CD4-positive, alpha-beta memory T cell (primary cell): ENCODE measurements around the gene CHST10. TPM values are rescaled to one million over a fixed set of nuclear protein-coding genes. Genes with fewer than 3 reads are reported as not detected.
"Not testable (repeated sequence)": the region's sequence is repeated elsewhere in the genome, so short reads cannot be mapped to it uniquely, and the experiment has no call there.

ENCODE experiments used
- CTCF ChIA-PET: fragments of 350-600 bp; sonication (Branson Sonifier 250); formaldehyde crosslinking; loops from one replicate; lab custom pipeline; 2021; ENCODE audit warnings: inconsistent platforms; ENCODE audit not compliant: partially characterized antibody; lab: Charles Lee
- POLR2A ChIA-PET: fragments of 350-600 bp; sonication (Branson Sonifier 250); formaldehyde crosslinking; loops from one replicate; lab custom pipeline; 2021; ENCODE audit not compliant: partially characterized antibody; lab: Charles Lee
- DNase-seq, 5 donors: peaks; one replicate each; pipeline versions ENCODE4 v3.0.0 to v3.0.0-alpha.2; 2020 to 2022; ENCODE audit warnings: mixed read lengths in 1 of 5
- H3K27ac ChIP-seq: one replicate; pipeline ENCODE4 v1.7.0; 2013; ENCODE audit warnings: low read depth, low read length
- H3K27me3 ChIP-seq: 2 replicates; pipeline ENCODE4 v1.7.0; 2013; ENCODE audit warnings: mild to moderate bottlenecking, low read length, moderate library complexity; ENCODE audit not compliant: insufficient read depth
- H3K36me3 ChIP-seq: 2 replicates; pipeline ENCODE4 v1.7.0; 2013; ENCODE audit warnings: mild to moderate bottlenecking, low read length, moderate library complexity; ENCODE audit not compliant: insufficient read depth
- H3K4me1 ChIP-seq: 2 replicates; pipeline ENCODE4 v1.7.0; 2013; ENCODE audit warnings: mild to moderate bottlenecking, low read length, moderate library complexity; ENCODE audit not compliant: insufficient read depth
- H3K4me3 ChIP-seq, 2 donors: one replicate each; pipeline ENCODE4 v1.7.0; 2013; ENCODE audit warnings: low read length in 2 of 2, mild to moderate bottlenecking in 1 of 2
- H3K9me3 ChIP-seq, 2 donors: one replicate each; pipeline ENCODE4 v1.7.0; 2013; ENCODE audit warnings: low read length in 2 of 2, control low read depth in 1 of 2; ENCODE audit not compliant: control insufficient read depth in 1 of 2
- H3K27ac Mint-ChIP-seq, 7 donors: one replicate each; pipeline ENCODE4 v1.8.0; 2020 to 2021; ENCODE audit warnings: mixed read lengths in 7 of 7, mild to moderate bottlenecking in 6 of 7, inconsistent platforms in 3 of 7, moderate library complexity in 3 of 7
- H3K27me3 Mint-ChIP-seq, 2 donors: one replicate each; pipeline ENCODE4 v1.8.0; 2020 to 2021; ENCODE audit warnings: mixed read lengths in 2 of 2
- H3K36me3 Mint-ChIP-seq, 2 donors: one replicate each; pipeline ENCODE4 v1.8.0; 2020 to 2021; ENCODE audit warnings: mixed read lengths in 2 of 2, inconsistent platforms in 1 of 2, mild to moderate bottlenecking in 1 of 2
- H3K4me1 Mint-ChIP-seq, 4 donors: one replicate each; pipeline ENCODE4 v1.8.0; 2020 to 2021; ENCODE audit warnings: mixed read lengths in 4 of 4, mild to moderate bottlenecking in 1 of 4
- H3K4me3 Mint-ChIP-seq, 8 donors: one replicate each; pipeline ENCODE4 v1.8.0; 2020 to 2021; ENCODE audit warnings: mixed read lengths in 8 of 8, mild to moderate bottlenecking in 7 of 8, moderate library complexity in 6 of 8, inconsistent platforms in 3 of 8
- H3K9me3 Mint-ChIP-seq, 8 donors: one replicate each; pipeline ENCODE4 v1.8.0; 2020 to 2021; ENCODE audit warnings: mixed read lengths in 8 of 8, mild to moderate bottlenecking in 5 of 8, inconsistent platforms in 3 of 8, moderate library complexity in 1 of 8
- intact Hi-C: fragments of 100-400 bp; cut with micrococcal nuclease; formaldehyde crosslinking; loops from one replicate; pipeline ENCODE4 v1.15.1; 2023
- polyA plus RNA-seq, 2 donors: library from polyadenylated mRNA; unstranded; fragments of 300-500 nt; fragmentation: Illumina TruSeq; gene quantifications; one replicate each; pipeline ENCODE4 v1.2.3, GENCODE V29; 2021
- total RNA-seq, 2 experiments: library from RNA; stranded (reverse); gene quantifications; one replicate each; pipeline ENCODE4 v1.2.3, GENCODE V29; 2021

CHST10 gene
- total and polyA plus RNA-seq, 4 experiments from 2014 or later = 0.24 to 1.7 (median 1.2) TPM

DNA sequence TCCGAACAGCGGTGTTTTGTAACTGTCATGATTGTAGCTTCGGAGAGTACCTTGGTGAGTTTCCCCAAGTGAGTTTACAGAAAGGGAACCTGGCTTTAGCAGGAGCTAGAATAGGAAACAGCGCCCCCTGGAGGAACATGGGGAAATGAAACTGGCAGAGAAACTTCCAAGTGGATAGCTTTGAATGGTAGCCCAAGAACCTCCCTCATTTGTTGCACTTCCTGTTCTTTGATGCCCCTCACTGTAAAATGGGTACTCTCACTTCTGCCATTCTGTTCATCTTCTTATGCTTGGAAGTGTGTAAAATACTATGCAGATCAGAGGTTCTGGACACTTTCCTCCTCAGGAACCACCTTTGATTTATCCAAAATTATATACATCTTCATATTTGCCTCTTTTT lies 36.2 kb downstream of the CHST10 start:
- Mint-ChIP-seq H3K4me3 (no peak overlapping the region), H3K9me3 (no peaks in the 10 kb centered on the region), H3K27ac (no peak overlapping the region), H3K36me3 (no peaks in the 10 kb centered on the region), H3K4me1 (peaks cover 0 to 1% (median 0%) of the 10 kb centered on the region in 4 donors), H3K27me3 (peaks cover 2 to 11% of the 10 kb centered on the region in 2 donors)
- Histone ChIP-seq H3K4me1 (no peaks in the 10 kb centered on the region), H3K9me3 (no peaks in the 10 kb centered on the region), H3K27me3 (no peaks in the 10 kb centered on the region), H3K36me3 (no peaks in the 10 kb centered on the region), H3K4me3 (no peak overlapping the region), H3K27ac (no peak overlapping the region)
- DNase-seq = peak in 4 of 5 donors; percentile 38 to 57 (median 54)
- ChIA-PET CTCF (interaction anchor here (0.7 to 4.9 kb wide), 12 partner anchors 9 to 822 kb away, joined by 3 to 70 read pairs (median 4); partner anchors contain the start of gene CHST10), POLR2A (no interaction called here)
- intact Hi-C loops = no loop called here

DNA sequence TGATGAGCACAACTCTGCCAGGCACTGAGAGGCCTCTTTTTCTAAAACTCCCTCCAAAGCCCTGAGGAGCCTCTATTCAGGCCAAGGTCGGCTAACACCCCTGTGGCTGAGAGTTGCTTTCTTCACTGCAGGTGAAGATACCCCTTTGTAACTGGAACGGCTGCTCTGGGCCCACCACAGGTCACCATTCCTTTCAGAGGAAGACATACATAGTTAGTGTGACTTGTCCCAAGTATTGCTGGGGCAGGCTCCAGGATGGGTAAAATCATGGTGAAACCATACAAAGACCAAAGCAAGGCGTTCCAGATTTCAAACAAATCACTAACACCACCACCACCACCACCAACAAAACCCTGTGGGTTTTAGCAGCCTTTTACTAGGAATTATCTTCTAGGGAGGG lies 36.8 kb downstream of the CHST10 start:
- H3K4me3 ChIP-seq = no peak overlapping the region
- H3K27ac Mint-ChIP-seq = no peak overlapping the region
- H3K27me3 Mint-ChIP-seq = peaks cover 3 to 11% of the 10 kb centered on the region in 2 donors
- H3K4me1 ChIP-seq = no peaks in the 10 kb centered on the region
- ChIA-PET CTCF (interaction anchor here (0.9 to 4.9 kb wide), 10 partner anchors 10 to 821 kb away, joined by 3 to 70 read pairs (median 6); partner anchors contain the start of gene CHST10), POLR2A (no interaction called here)
- H3K4me1 Mint-ChIP-seq = peaks cover 0 to 1% (median 0%) of the 10 kb centered on the region in 4 donors
- H3K9me3 Mint-ChIP-seq = no peaks in the 10 kb centered on the region
- H3K4me3 Mint-ChIP-seq = no peak overlapping the region
- intact Hi-C loops = no loop called here
- no peaks in the 10 kb centered on the region for H3K36me3 Mint-ChIP-seq
- H3K9me3 ChIP-seq = no peaks in the 10 kb centered on the region
- H3K27ac ChIP-seq = no peak overlapping the region
- H3K36me3 ChIP-seq = no peaks in the 10 kb centered on the region
- DNase-seq = no peak
- no peaks in the 10 kb centered on the region for H3K27me3 ChIP-seq

DNA sequence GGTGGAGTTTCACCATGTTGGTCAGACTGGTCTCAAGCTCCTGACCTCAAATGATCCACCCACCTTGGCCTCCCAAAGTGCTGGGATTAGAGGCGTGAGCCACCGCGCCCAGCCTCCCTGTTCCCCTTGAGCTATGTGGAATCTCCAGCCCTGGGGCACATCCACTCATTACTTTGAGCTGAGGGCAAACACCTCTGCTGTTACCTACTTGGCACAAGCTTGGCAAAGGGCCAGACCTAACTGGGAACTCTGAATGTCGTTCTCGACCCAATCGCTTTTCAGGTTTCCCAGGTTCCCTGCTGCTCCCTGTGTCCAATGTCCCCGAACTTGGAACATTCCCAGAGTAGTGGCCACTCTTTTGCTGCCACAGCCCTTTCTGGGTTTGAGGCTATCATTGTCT lies 40.6 kb downstream of the CHST10 start:
- intact Hi-C loops = no loop called here
- Mint-ChIP-seq H3K9me3 (peaks cover 0 to 14% (median 7%) of the 10 kb centered on the region in 8 donors), H3K27ac (no peak overlapping the region), H3K36me3 (no peaks in the 10 kb centered on the region), H3K4me1 (peaks cover 0 to 1% (median 0%) of the 10 kb centered on the region in 4 donors), H3K4me3 (no peak overlapping the region), H3K27me3 (peaks cover 10 to 11% of the 10 kb centered on the region in 2 donors)
- CTCF ChIA-PET = interaction anchor here (0.7 to 1.5 kb wide), 3 partner anchors 10 to 1602 kb away, joined by 3 read pairs; no protein-coding TSS in a partner anchor
- Histone ChIP-seq H3K9me3 (peaks cover 0 to 3% of the 10 kb centered on the region in 2 donors), H3K36me3 (no peaks in the 10 kb centered on the region), H3K4me3 (no peak overlapping the region), H3K27ac (no peak overlapping the region), H3K27me3 (no peaks in the 10 kb centered on the region), H3K4me1 (no peaks in the 10 kb centered on the region)
- POLR2A ChIA-PET = no interaction called here
- no peak for DNase-seq

DNA sequence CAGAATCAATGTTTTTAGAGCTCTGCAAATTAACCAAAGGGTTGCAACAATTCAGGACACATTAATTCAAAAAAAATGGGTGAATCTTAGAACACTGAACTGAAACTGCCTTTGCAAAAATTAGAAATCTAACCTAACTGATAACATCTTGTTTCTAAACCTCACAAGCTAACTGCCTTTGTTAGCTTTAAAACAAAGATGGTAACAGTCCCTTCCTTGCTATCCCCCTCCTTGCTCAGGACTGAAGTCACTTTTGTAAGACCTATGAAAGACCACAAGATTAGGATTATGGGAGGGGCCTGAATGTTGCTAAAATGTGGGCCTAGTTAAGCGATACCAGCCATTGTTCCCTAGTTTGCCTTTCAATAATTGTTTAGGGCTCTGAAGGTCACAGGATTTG lies 50.3 kb downstream of the CHST10 start:
- Mint-ChIP-seq H3K9me3 (peaks cover 2 to 52% (median 34%) of the 10 kb centered on the region in 8 donors), H3K36me3 (peaks cover 0 to 2% of the 10 kb centered on the region in 2 donors), H3K27me3 (peaks cover 11 to 14% of the 10 kb centered on the region in 2 donors), H3K27ac (no peak overlapping the region), H3K4me3 (no peak overlapping the region), H3K4me1 (no peaks in the 10 kb centered on the region)
- intact Hi-C loops = no loop called here
- no peaks in the 10 kb centered on the region for H3K4me1 ChIP-seq
- no peak for DNase-seq
- H3K36me3 ChIP-seq = no peaks in the 10 kb centered on the region
- POLR2A ChIA-PET = no interaction called here
- peaks cover 0 to 7% of the 10 kb centered on the region in 2 donors for H3K9me3 ChIP-seq
- no peak overlapping the region for H3K27ac ChIP-seq
- no peak overlapping the region for H3K4me3 ChIP-seq
- no peaks in the 10 kb centered on the region for H3K27me3 ChIP-seq
- CTCF ChIA-PET = interaction anchor here (1.0 to 7.2 kb wide), 2 partner anchors 13 to 18 kb away, joined by 5 to 38 read pairs; no protein-coding TSS in a partner anchor

DNA sequence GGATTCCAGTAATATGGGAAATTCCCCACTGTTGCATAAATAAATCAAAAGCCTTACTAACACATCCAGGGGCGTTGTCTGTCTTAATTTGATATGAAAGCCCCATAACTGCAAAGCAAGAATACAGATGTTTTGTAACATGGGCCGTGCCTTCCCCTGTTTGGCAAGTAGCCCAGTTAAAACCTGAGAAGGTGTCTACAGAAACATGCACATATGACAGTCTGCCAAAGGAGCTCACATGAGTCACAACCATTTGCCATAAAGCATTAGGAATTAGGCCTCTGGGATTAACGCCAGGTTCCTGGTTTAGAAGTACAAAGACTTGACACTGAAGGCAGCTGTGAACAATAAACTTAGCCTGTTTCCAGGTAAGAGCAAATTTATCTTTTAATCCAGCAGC lies 52.0 kb downstream of the CHST10 start:
- Histone ChIP-seq H3K27me3 (no peaks in the 10 kb centered on the region), H3K4me1 (no peaks in the 10 kb centered on the region), H3K27ac (no peak overlapping the region), H3K36me3 (no peaks in the 10 kb centered on the region), H3K4me3 (no peak overlapping the region), H3K9me3 (no peaks in the 10 kb centered on the region)
- intact Hi-C loops = no loop called here
- Mint-ChIP-seq H3K4me1 (no peaks in the 10 kb centered on the region), H3K36me3 (no peaks in the 10 kb centered on the region), H3K9me3 (peaks cover 0 to 47% (median 25%) of the 10 kb centered on the region in 8 donors), H3K27me3 (peaks cover 9% of the 10 kb centered on the region in 2 donors), H3K27ac (no peak overlapping the region), H3K4me3 (no peak overlapping the region)
- ChIA-PET POLR2A (no interaction called here), CTCF (no interaction called here)
- no peak for DNase-seq

DNA sequence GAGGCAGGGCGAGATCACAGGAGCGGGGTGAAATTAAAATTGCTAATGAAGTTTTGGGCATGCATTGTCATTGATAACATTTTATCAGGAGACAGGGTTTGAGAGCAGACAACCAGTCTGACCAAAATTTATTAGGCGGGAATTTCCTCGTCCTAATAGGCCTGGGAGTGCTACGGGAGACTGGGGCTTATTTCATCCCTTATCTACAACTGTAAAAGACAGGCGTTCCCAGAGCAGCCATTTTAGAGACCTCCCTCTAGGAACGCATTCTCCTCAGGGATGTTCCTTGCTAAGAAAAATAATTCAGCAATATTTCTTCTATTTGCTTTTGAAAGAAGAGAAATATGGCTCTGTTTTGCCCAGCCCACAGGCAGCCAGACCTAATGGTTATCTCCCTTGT lies 55.2 kb downstream of the CHST10 start:
- H3K27me3 Mint-ChIP-seq, H3K4me3 Mint-ChIP-seq, CTCF ChIA-PET, H3K27me3 ChIP-seq, H3K4me1 Mint-ChIP-seq, H3K36me3 Mint-ChIP-seq, H3K4me3 ChIP-seq, H3K36me3 ChIP-seq, H3K27ac ChIP-seq, intact Hi-C loops, DNase-seq, H3K27ac Mint-ChIP-seq, H3K9me3 ChIP-seq, H3K4me1 ChIP-seq, POLR2A ChIA-PET: not testable (repeated sequence)
- peaks cover 2 to 29% (median 17%) of the 10 kb centered on the region in 8 donors for H3K9me3 Mint-ChIP-seq

DNA sequence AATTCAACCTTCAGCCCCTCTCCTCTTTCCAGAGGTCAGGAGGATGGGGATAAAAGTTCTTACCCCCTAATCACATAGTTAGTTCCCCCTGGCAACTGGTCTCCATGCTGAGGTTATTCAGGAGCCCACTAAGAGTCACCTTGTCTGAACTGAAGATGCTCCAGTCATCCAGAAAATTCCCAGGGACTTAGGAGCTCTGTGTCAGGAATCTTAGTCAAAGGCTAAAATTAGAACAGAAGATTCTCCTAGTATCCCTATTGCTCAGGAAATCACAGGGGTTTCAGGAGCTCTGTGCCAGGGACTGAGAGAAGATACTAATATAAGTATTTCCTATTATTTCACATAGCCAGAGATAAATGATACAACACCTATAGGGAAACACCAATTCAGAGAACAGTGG lies 57.9 kb downstream of the CHST10 start:
- Histone ChIP-seq H3K4me3 (no peak overlapping the region), H3K9me3 (no peaks in the 10 kb centered on the region), H3K4me1 (no peaks in the 10 kb centered on the region), H3K36me3 (no peaks in the 10 kb centered on the region), H3K27ac (no peak overlapping the region), H3K27me3 (no peaks in the 10 kb centered on the region)
- intact Hi-C loops = no loop called here
- Mint-ChIP-seq H3K27ac (no peak overlapping the region), H3K4me1 (no peaks in the 10 kb centered on the region), H3K4me3 (no peak overlapping the region), H3K36me3 (no peaks in the 10 kb centered on the region), H3K27me3 (peaks cover 10 to 13% of the 10 kb centered on the region in 2 donors), H3K9me3 (peaks cover 2 to 29% (median 17%) of the 10 kb centered on the region in 8 donors)
- ChIA-PET POLR2A (no interaction called here), CTCF (no interaction called here)
- no peak for DNase-seq
